ENCODE results near the gene CASTOR2. TPM values are rescaled to one million over a fixed set of nuclear protein-coding genes. Genes with fewer than 3 reads are reported as not detected.

CASTOR2 gene
- total RNA-seq, 1 experiment from 2014 or later = 26.5 TPM

DNA sequence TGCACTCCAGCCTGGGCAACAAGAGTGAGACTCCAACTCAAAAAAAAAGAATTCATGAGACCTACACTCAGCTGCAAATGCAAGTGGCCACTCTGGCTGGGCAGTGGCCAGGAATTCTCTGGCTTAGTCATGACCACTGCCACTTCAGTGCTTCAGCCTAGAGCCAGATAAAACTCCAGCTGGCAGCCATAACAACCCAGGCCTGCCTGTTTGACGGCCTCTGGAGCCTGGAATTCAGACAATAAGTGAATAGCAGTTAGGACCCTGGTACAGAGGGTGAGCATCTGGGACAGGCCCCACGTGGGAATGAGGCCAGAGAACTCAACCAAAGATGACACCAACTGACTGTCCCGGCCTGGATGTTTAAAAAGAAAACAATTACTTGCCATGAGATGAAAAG, 90.2 kb downstream of the CASTOR2 start:
- Mint-ChIP-seq H3K27ac (peak overlapping the region in 1 of 3 experiments; percentile 62; a peak in 2 of 7 replicates), H3K27me3 (ENCODE audit: low read depth) (no peaks in the 10 kb centered on the region), H3K9me3 (no peaks in the 10 kb centered on the region), H3K4me3 (no peak overlapping the region), H3K36me3 (ENCODE audit: insufficient read depth in 1 of 3, low read depth in 3 of 3) (peaks cover 34 to 86% (median 78%) of the 10 kb centered on the region in 3 experiments; a peak in 6 of 7 replicates), H3K4me1 (no peaks in the 10 kb centered on the region)
- Histone ChIP-seq H4K8ac (replicated peaks; ENCODE audit: insufficient read length, low read depth, low read length) (no peak overlapping the region), H3K27ac (ENCODE audit: insufficient read length, low read depth, low read length) (no peak overlapping the region), H4K5ac (ENCODE audit: insufficient read length, low read depth, low read length) (no peak overlapping the region), H3K9me3 (ENCODE audit: control insufficient read depth, low read depth, low read length) (no peaks in the 10 kb centered on the region), H2BK5ac (ENCODE audit: insufficient read length, low read length) (no peak overlapping the region), H2AFZ (ENCODE audit: low read length) (no peak overlapping the region), H3K18ac (ENCODE audit: insufficient read length, low read depth, low read length) (no peak overlapping the region), H2BK120ac (ENCODE audit: low read depth, low read length, poor library complexity, severe bottlenecking) (no peak overlapping the region), H3K4me2 (ENCODE audit: insufficient read depth, insufficient read length, low read length) (no peak overlapping the region), H3K79me2 (ENCODE audit: insufficient read depth, low read length) (no peaks in the 10 kb centered on the region), H3K4ac (ENCODE audit: low read depth, low read length) (no peak overlapping the region), H3T11ph (ENCODE audit: low read length) (no peak overlapping the region), H3K4me1 (ENCODE audit: insufficient read depth, low read length) (no peaks in the 10 kb centered on the region), H3K79me1 (ENCODE audit: insufficient read depth, low read depth, low read length, poor library complexity, severe bottlenecking) (no peaks in the 10 kb centered on the region), H3K14ac (ENCODE audit: insufficient read depth, low read length) (no peak overlapping the region), H3K23me2 (ENCODE audit: insufficient read length, low read depth, low read length, poor library complexity, severe bottlenecking) (no peaks in the 10 kb centered on the region), H2BK12ac (ENCODE audit: insufficient read length, low read depth, low read length) (no peak overlapping the region), H3K23ac (ENCODE audit: insufficient read length, low read depth, low read length) (no peak overlapping the region), H3K9ac (ENCODE audit: extremely low read depth, insufficient read length, low read length) (no peak overlapping the region), H3K56ac (ENCODE audit: insufficient read length, low read depth, low read length) (no peak overlapping the region), H4K20me1 (ENCODE audit: control insufficient read depth, insufficient read depth, insufficient read length) (no peaks in the 10 kb centered on the region), H2BK15ac (ENCODE audit: low read depth, low read length) (no peak overlapping the region), H2AK5ac (ENCODE audit: insufficient read length, low read length) (no peak overlapping the region), H3K27me3 (ENCODE audit: insufficient read depth, low read length) (no peaks in the 10 kb centered on the region), H2BK20ac (ENCODE audit: low read depth, low read length, poor library complexity, severe bottlenecking) (no peak overlapping the region), H4K91ac (ENCODE audit: insufficient read length, low read depth, low read length) (no peak overlapping the region)
- TF ChIP-seq, protein P1, sequence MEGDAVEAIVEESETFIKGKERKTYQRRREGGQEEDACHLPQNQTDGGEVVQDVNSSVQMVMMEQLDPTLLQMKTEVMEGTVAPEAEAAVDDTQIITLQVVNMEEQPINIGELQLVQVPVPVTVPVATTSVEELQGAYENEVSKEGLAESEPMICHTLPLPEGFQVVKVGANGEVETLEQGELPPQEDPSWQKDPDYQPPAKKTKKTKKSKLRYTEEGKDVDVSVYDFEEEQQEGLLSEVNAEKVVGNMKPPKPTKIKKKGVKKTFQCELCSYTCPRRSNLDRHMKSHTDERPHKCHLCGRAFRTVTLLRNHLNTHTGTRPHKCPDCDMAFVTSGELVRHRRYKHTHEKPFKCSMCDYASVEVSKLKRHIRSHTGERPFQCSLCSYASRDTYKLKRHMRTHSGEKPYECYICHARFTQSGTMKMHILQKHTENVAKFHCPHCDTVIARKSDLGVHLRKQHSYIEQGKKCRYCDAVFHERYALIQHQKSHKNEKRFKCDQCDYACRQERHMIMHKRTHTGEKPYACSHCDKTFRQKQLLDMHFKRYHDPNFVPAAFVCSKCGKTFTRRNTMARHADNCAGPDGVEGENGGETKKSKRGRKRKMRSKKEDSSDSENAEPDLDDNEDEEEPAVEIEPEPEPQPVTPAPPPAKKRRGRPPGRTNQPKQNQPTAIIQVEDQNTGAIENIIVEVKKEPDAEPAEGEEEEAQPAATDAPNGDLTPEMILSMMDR (conservative IDR thresholded peaks at IDR 0.05) = no peak
- no peak for DNase-seq
- WGBS (ENCODE audit: extremely low coverage, insufficient read length, low lambda C conversion rate) = no CpG with 5 or more reads among the region's 3 CpGs

Measured in H9 (cell line).